MCF 10A (cell line): ENCODE results near the gene SH3GL1. TPM values are rescaled to one million over a fixed set of nuclear protein-coding genes. Genes with fewer than 3 reads are reported as not detected.

ENCODE experiments used
- BruUV-seq: library from RNA; stranded (reverse); fragments of 400-500 nt; replicated peaks from 2 replicates; lab custom pipeline; 2021; lab: Mats Ljungman, UMichigan
- CTCF ChIA-PET: fragments of 300-600 bp; sonication (Branson Sonifier 250); formaldehyde crosslinking; extraction: SDS; loops from one replicate; lab custom pipeline; 2021; ENCODE audit warnings: antibody characterized with exemption, inconsistent platforms; lab: Yijun Ruan, JAX
- POLR2A ChIA-PET: fragments of 300-600, 350-650 bp; sonication (Branson Sonifier 250); formaldehyde crosslinking; extraction: SDS; loops from one replicate; lab custom pipeline; 2020; ENCODE audit warnings: antibody characterized with exemption, inconsistent platforms; lab: Yijun Ruan, JAX
- DNase-seq: peaks from one replicate; pipeline ENCODE4 v3.0.0-alpha.2; 2018; ENCODE audit not compliant: unreplicated experiment
- H3K27ac Mint-ChIP-seq: one replicate; pipeline ENCODE4 v1.8.0; 2022; ENCODE audit warnings: mild to moderate bottlenecking, low read depth, mixed read lengths; ENCODE audit not compliant: unreplicated experiment
- H3K27me3 Mint-ChIP-seq: one replicate; pipeline ENCODE4 v1.8.0; 2022; ENCODE audit warnings: mixed read lengths; ENCODE audit not compliant: insufficient read depth, unreplicated experiment
- H3K36me3 Mint-ChIP-seq: one replicate; pipeline ENCODE4 v1.8.0; 2022; ENCODE audit warnings: mild to moderate bottlenecking, moderate library complexity, mixed read lengths; ENCODE audit not compliant: insufficient read depth, unreplicated experiment
- H3K4me1 Mint-ChIP-seq: one replicate; pipeline ENCODE4 v1.8.0; 2022; ENCODE audit warnings: mixed read lengths; ENCODE audit not compliant: insufficient read depth, unreplicated experiment
- H3K4me3 Mint-ChIP-seq: one replicate; pipeline ENCODE4 v1.8.0; 2022; ENCODE audit warnings: mild to moderate bottlenecking, moderate library complexity, mixed read lengths; ENCODE audit not compliant: unreplicated experiment
- H3K9me3 Mint-ChIP-seq: one replicate; pipeline ENCODE4 v1.8.0; 2022; ENCODE audit warnings: mixed read lengths; ENCODE audit not compliant: unreplicated experiment
- CTCF ChIP-seq: fragments of 200-600 bp; IDR thresholded peaks from one replicate; pipeline ENCODE4 v1.8.0; 2022; ENCODE audit warnings: antibody characterized with exemption, mild to moderate bottlenecking; ENCODE audit not compliant: unreplicated experiment
- intact Hi-C: fragments of 100-400 bp; cut with micrococcal nuclease; formaldehyde crosslinking; loops from 2 replicates; pipeline ENCODE4 v1.14.1; 2022
- total RNA-seq: library from RNA; stranded (reverse); gene quantifications from 2 replicates; pipeline ENCODE4 v1.2.3, GENCODE V29; 2022

The SH3GL1 gene
- total RNA-seq, 1 experiment from 2014 or later: 106 TPM

GRCh38 chr19:4445963-4446703 is 45.8 kb upstream of the SH3GL1 start:
- CTCF ChIA-PET: interaction anchor here (0.6 to 0.9 kb wide), 3 partner anchors 25 to 78 kb away, joined by 3 to 5 read pairs (median 3); no protein-coding TSS in a partner anchor

GRCh38 chr19:4444765-4445741 is 44.7 kb upstream of the SH3GL1 start:
- H3K27ac Mint-ChIP-seq: no peak overlapping the region
- no peak overlapping the region for H3K4me3 Mint-ChIP-seq
- CTCF ChIA-PET: interaction anchor here (0.6 to 0.9 kb wide), 3 partner anchors 51 to 99 kb away, joined by 3 to 5 read pairs (median 3); no protein-coding TSS in a partner anchor
- POLR2A ChIA-PET: interaction anchor here (0.7 to 1.4 kb wide), 4 partner anchors 9 to 69 kb away, joined by 3 to 4 read pairs (median 3); no protein-coding TSS in a partner anchor
- peaks cover 47% of the 10 kb centered on the region for H3K36me3 Mint-ChIP-seq
- BruUV-seq: TSS peak; percentile 79
- H3K27me3 Mint-ChIP-seq: no peaks in the 10 kb centered on the region
- intact Hi-C loops: no loop called here
- H3K4me1 Mint-ChIP-seq: no peaks in the 10 kb centered on the region
- no peak for DNase-seq
- no peaks in the 10 kb centered on the region for H3K9me3 Mint-ChIP-seq
- no peak for TF ChIP-seq CTCF

More at GRCh38 chr19:4445963-4446703, 45.8 kb upstream of the SH3GL1 start:
- Mint-ChIP-seq H3K36me3 (peaks cover 56% of the 10 kb centered on the region), H3K27ac (no peak overlapping the region), H3K27me3 (no peaks in the 10 kb centered on the region), H3K4me3 (no peak overlapping the region), H3K4me1 (no peaks in the 10 kb centered on the region), H3K9me3 (no peaks in the 10 kb centered on the region)
- intact Hi-C loops: no loop called here
- POLR2A ChIA-PET: interaction anchor here (1.0 kb wide), 1 partner anchor 10 kb away, joined by 3 read pairs; no protein-coding TSS in a partner anchor
- no TSS peak for BruUV-seq
- DNase-seq: no peak
- TF ChIP-seq CTCF: no peak

- peaks cover 38% of the 10 kb centered on the region for H3K36me3 Mint-ChIP-seq
- no peak for DNase-seq
- BruUV-seq: no TSS peak
- TF ChIP-seq CTCF: no peak
- no peak overlapping the region for H3K27ac Mint-ChIP-seq
- intact Hi-C loops: no loop called here
- ChIA-PET POLR2A (interaction anchor here (0.7 to 1.4 kb wide), 3 partner anchors 27 to 68 kb away, joined by 3 to 4 read pairs (median 3); no protein-coding TSS in a partner anchor), CTCF (interaction anchor here (0.6 kb wide), 2 partner anchors 57 to 98 kb away, joined by 3 read pairs; no protein-coding TSS in a partner anchor)
- no peaks in the 10 kb centered on the region for H3K4me1 Mint-ChIP-seq
- H3K27me3 Mint-ChIP-seq: no peaks in the 10 kb centered on the region
- no peak overlapping the region for H3K4me3 Mint-ChIP-seq
- H3K9me3 Mint-ChIP-seq: no peaks in the 10 kb centered on the region
Observed at GRCh38 chr19:4443966-4444764, 43.8 kb upstream of the SH3GL1 start.
